AG04449 (cell line): ENCODE results near the gene ST3GAL4.

Experiments
- CTCF ChIA-PET: fragments of 350-600 bp; formaldehyde crosslinking; extraction: SDS; loops from one replicate; lab custom pipeline; 2021; ENCODE audit warnings: antibody characterized with exemption; lab: Yijun Ruan, JAX
- POLR2A ChIA-PET: fragments of 400-600, 350-600 bp; formaldehyde crosslinking; extraction: SDS; loops from one replicate; lab custom pipeline; 2020; ENCODE audit warnings: antibody characterized with exemption, inconsistent platforms; lab: Yijun Ruan, JAX
- DNase-seq: peaks from one replicate; pipeline ENCODE4 v3.0.0-alpha.2; 2010; ENCODE audit warnings: low read depth, low spot score
- H3K4me3 ChIP-seq: 2 replicates; pipeline ENCODE4 v1.5.1; 2011; ENCODE audit warnings: low read depth, mild to moderate bottlenecking, control low read depth, low read length
- TF ChIP-seq, protein P1 (sequence below): IDR thresholded peaks from one replicate; pipeline ENCODE4 v1.5.1; 2011; ENCODE audit warnings: mild to moderate bottlenecking, moderate library complexity, low read length, control low read depth, inconsistent platforms; ENCODE audit not compliant: insufficient read depth; ENCODE audit errors: missing control alignments

ST3GAL4 gene

GRCh38 chr11:126430581-126431335 lies 75.3 kb downstream of the ST3GAL4 start:
- no peak overlapping the region for H3K4me3 ChIP-seq
- CTCF ChIA-PET, result interaction anchor here (0.7 to 6.5 kb wide), 6 partner anchors 11 to 120 kb away, joined by 3 to 75 read pairs (median 18); no protein-coding TSS in a partner anchor
- TF ChIP-seq, protein P1, sequence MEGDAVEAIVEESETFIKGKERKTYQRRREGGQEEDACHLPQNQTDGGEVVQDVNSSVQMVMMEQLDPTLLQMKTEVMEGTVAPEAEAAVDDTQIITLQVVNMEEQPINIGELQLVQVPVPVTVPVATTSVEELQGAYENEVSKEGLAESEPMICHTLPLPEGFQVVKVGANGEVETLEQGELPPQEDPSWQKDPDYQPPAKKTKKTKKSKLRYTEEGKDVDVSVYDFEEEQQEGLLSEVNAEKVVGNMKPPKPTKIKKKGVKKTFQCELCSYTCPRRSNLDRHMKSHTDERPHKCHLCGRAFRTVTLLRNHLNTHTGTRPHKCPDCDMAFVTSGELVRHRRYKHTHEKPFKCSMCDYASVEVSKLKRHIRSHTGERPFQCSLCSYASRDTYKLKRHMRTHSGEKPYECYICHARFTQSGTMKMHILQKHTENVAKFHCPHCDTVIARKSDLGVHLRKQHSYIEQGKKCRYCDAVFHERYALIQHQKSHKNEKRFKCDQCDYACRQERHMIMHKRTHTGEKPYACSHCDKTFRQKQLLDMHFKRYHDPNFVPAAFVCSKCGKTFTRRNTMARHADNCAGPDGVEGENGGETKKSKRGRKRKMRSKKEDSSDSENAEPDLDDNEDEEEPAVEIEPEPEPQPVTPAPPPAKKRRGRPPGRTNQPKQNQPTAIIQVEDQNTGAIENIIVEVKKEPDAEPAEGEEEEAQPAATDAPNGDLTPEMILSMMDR, result no peak
- POLR2A ChIA-PET, result no interaction called here
- no peak for DNase-seq

DNA sequence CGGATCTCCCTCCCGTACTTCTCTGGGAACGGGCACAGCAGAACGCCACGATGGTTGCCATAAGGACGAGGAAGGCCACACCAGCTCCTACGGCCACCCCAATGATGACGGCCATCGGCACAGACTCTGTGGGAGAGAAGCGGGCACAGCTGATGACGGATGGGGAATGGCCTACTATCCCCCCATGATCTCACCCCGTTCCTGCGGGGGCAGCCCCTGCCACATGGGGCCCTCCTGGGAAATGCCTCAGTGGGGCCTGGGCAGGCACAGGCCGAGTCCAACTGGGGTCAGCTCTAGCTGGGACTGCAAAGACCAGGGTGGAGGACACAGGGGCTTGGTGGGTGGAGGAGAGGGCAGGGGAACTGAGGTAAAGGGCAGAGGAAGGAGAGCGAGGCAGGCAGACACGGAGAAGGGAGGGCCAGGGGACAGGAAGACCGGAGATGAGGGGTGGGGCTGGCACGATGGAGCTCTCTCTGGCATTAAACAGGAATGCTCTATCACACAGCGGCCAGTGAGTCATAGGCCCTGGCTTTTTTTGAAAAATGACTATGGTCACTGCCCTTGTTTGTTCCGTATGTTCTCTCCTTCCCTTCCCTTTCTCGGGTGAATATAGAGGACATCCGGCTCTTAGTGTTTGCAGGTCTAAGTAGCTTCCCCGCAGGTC lies 76.0 kb downstream of the ST3GAL4 start:
- H3K4me3 ChIP-seq, result no peak overlapping the region
- CTCF ChIA-PET, result interaction anchor here (1.0 to 6.5 kb wide), 6 partner anchors 10 to 559 kb away, joined by 3 to 75 read pairs (median 18); no protein-coding TSS in a partner anchor
- TF ChIP-seq, protein P1, result no peak
- peak; percentile 21 for DNase-seq
- POLR2A ChIA-PET, result interaction anchor here (1.3 to 1.5 kb wide), 2 partner anchors 114 to 128 kb away, joined by 3 read pairs; partner anchors contain the start of gene DCPS

GRCh38 chr11:126432065-126432461 lies 76.6 kb downstream of the ST3GAL4 start:
- TF ChIP-seq, protein P1, result no peak
- H3K4me3 ChIP-seq, result no peak overlapping the region
- ChIA-PET CTCF (interaction anchor here (1.4 to 6.5 kb wide), 5 partner anchors 9 to 558 kb away, joined by 4 to 75 read pairs (median 27); no protein-coding TSS in a partner anchor), POLR2A (interaction anchor here (1.3 to 1.5 kb wide), 2 partner anchors 114 to 128 kb away, joined by 3 read pairs; partner anchors contain the start of gene DCPS)
- no peak for DNase-seq

- POLR2A ChIA-PET, result interaction anchor here (1.3 to 1.5 kb wide), 2 partner anchors 115 to 129 kb away, joined by 3 read pairs; partner anchors contain the start of gene DCPS
- CTCF ChIA-PET, result interaction anchor here (1.2 to 6.5 kb wide), 5 partner anchors 9 to 558 kb away, joined by 3 to 75 read pairs (median 27); no protein-coding TSS in a partner anchor
- no peak overlapping the region for H3K4me3 ChIP-seq
- DNase-seq, result no peak
- TF ChIP-seq, protein P1, result no peak
Measured at GRCh38 chr11:126432525-126432924, 77.0 kb downstream of the ST3GAL4 start.

GRCh38 chr11:126433244-126433846 lies 77.9 kb downstream of the ST3GAL4 start:
- H3K4me3 ChIP-seq, result no peak overlapping the region
- POLR2A ChIA-PET, result no interaction called here
- TF ChIP-seq, protein P1, result no peak
- no peak for DNase-seq
- CTCF ChIA-PET, result interaction anchor here (1.2 to 6.5 kb wide), 6 partner anchors 8 to 914 kb away, joined by 3 to 75 read pairs (median 6); no protein-coding TSS in a partner anchor
